Germinal center (tissue), 1 donor: Measurements from ENCODE around the gene SEMA5A.

Experiments used
- DNase-seq: peaks from one replicate; pipeline ENCODE4 v3.0.0; 2012; ENCODE audit warnings: mixed read lengths, low spot score

Gene SEMA5A

DNA sequence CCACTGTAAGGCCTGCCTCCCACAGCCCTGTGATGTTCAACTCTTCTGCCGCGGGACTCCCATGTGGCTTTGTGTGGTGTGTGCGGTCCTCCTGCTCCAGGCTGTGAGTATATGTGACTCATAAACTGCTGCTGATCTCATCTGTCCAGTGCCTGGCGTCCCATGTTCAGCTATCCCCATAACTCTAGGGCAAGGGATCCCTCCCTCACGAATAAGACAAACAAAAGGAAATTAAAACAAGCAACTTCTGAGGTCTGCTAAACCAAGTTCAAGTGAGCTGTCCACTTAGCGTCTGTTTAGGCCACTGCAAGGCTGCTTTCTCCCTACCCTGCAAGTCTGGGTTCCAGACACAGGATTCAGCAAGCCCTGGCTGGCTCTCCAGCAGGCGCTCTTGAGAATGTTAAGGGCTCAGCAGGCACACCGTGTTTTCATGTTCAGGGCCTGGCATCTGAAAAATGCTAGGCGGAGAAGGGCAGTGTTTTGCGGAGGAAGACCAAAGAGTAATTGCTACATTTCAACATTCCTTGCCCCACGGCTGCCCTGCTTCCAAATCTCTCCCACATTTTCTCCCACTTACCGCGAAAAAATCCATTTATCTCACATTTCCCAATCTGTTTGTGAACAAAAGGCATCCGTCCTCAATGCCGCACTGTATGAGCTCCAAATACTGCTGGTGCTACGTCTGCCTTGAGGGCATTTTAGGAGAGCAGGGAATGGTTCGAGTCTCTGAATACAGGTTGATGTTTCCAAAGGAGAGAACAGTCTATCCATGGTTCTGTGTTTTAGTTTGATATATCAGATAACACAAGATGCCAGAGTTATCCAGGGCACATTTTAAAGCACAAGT is 280.2 kb downstream of the SEMA5A start:
- DNase-seq = no peak

DNA sequence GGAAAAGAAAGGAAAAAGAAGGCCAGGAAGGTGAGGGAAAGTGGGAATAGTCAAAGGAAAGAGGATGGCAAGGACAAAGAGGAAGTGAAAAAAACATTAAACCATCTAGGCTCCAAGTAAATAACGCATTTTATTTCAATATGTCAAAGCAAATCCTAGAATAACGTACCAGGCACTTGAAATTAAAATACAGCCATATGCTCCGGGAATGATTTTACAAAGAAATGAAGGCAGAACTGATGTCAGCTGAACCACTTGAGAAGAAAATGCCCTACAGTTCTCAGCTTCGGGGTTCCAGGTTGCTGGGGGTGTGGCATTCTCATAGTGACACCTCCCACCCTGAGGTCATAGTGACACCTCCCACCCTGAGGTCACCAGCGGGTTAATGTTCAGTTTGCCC is 281.6 kb downstream of the SEMA5A start:
- DNase-seq = no peak

DNA sequence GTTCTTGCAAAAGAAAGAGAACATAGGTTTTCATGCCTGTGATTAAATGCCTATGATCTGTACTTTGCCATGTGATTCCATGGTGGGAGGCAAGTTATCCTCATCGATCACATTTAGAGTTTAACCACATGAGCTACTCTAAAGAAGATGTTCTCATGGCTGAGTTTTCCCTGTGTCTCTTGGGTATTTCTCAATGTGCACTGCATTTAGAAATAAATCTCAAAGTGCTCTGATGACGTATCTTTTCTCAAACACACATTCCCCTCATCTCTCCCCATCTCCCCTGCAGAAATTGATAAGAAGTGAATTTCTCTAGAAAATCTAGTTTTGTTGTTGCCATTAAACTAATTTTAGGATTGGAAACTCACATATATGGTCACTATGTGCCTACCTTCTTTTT is 282.2 kb downstream of the SEMA5A start:
- no peak for DNase-seq

DNA sequence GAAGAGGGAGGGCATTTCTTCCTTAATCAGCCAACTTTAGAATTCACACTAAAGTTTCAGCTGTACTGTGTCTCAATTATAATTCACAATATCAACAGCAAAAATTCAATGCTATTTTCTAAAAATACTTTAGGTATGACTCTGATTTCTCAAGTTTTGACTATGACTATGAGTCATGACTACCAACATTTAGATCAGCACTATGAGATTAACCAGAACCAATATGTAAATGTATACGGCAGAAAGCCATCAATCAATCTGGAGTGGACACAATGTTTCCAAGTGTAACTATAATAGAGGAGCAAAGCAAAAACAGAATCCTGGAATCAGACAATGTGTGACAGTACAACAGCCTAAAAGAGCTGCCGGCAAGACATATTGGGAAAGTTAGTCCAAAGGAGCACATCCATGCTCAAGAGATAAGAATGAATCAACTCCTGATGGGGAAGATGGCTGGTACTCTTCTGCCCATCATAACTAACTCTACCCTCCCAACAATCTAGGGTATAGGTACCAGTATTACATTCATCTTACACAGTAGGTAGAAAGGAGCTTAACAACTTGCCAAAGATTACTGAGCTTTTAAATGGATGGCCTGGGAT is 294.4 kb downstream of the SEMA5A start:
- DNase-seq = no peak

GRCh38 chr5:9249231-9249630 is 296.6 kb downstream of the SEMA5A start:
- no peak for DNase-seq

DNA sequence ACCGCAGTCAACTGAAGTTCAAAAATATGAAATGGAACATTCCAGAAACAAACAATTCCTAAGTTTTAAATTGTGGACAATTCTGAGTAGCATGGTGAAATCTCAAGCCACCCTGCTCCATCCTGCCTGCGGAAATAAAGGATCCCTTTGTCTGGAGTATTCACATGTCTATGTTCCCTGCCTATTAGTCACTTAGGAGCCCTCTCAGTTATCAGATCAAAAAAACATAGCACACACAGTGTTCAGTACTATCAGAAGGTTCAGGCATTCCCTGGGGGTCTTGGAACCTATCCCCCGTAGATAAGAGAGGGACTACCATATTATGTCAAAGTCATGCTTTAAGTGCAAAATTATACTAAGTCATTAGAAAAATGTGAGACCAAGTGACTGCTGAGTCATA is 300.8 kb downstream of the SEMA5A start:
- no peak for DNase-seq

DNA sequence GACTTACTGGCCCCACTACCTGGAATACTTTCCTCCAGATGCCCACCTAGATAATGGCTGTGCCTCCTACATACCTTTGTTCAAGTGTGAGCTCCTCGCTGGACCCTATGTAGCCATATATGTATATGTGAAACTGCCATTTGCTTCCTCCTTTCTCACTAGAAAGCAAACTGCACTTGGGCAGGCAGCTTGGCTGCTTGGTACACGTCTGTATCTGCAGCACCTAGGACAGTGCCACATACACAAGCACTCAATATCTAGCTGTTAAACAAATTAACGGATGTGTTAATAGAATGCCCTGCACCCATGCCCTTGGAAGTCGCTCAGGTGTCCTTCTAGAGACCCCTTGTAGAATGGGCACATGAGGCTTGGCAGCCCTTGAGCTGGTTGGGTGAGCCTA is 301.5 kb downstream of the SEMA5A start:
- DNase-seq = no peak

GRCh38 chr5:9241479-9242305 is 304.2 kb downstream of the SEMA5A start:
- DNase-seq = no peak

GRCh38 chr5:9240431-9240830 is 305.4 kb downstream of the SEMA5A start:
- DNase-seq = no peak

- DNase-seq = no peak
Measured at GRCh38 chr5:9239626-9240025, 306.2 kb downstream of the SEMA5A start.

DNA sequence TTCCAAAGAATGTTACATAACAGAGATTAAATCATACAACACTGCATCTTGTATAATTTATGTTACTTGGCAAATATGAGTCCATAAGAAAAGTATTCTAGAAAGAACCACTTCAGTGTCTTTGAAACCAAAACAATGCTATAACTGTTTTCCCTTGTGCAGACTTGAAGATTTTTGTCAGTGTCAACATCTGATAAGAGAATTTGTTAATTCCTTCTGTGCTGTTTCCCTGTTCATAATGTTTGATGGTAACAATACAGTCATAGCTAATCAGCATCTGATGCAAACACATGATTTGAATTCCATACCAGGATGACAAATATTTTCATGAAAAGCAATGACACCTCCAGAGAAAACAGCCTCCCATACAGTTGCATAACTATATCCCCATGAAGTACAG is 306.8 kb downstream of the SEMA5A start:
- no peak for DNase-seq

DNA sequence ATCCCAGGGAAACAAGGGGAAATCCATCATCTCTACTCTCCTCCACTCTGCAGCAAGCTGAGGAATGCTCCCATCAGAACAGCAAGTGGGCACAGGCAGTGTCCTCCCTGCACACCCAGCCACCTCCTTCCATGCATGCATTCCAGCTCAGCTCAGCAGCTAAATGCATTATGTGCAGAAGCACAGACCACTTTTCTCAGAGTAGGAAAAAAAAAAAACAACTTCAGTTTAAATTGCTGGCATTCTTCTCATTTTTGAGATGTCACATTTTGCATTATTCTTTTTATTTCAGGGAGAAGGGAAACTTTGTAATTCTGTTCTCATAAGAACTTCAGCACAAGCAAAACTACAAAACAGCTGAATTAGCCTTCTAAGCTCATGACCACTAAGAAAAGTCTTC is 312.2 kb downstream of the SEMA5A start:
- no peak for DNase-seq

DNA sequence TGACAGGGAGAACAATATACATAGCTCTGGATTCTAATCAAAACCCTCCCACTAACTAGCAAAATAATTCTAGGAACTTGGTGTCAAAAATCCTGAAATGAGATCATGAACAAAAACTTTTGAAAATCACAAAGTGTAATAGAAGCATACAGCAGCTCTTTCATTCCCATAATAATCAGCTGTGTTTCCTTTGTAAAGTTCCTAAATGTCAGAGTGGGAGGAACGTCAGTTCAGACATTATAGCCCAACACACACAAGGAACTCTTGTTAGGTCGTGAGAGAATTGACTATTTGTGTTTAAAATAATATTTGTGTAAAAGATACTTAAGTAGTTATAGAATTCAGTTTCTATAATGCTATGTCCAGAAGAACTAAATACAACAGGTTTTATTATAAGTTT is 312.8 kb downstream of the SEMA5A start:
- DNase-seq = no peak

- no peak for DNase-seq
Measured at GRCh38 chr5:9231842-9232241, 314.0 kb downstream of the SEMA5A start.

DNA sequence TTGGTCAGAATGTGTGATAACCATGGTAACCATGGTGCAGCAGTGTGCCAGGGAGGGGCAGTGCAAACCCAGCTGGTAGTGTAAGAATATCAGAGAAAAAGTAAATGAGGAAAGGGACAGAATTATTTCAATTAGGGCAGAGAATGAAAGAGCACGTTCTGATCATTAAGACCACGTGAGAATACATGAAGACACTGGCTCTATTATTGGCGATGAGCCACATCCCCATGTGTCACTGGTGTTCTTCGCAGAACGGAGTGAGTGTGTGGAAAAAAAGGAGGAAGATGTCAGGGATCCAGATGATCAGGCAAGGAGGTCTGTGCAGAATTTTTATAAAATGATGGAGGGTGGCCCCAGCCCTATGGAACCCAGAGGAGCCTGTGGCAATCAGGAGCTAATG is 315.5 kb downstream of the SEMA5A start:
- DNase-seq = no peak

- no peak for DNase-seq
Measured at GRCh38 chr5:9226016-9226536, 319.8 kb downstream of the SEMA5A start.

GRCh38 chr5:9222054-9222976 is 323.6 kb downstream of the SEMA5A start:
- no peak for DNase-seq

DNA sequence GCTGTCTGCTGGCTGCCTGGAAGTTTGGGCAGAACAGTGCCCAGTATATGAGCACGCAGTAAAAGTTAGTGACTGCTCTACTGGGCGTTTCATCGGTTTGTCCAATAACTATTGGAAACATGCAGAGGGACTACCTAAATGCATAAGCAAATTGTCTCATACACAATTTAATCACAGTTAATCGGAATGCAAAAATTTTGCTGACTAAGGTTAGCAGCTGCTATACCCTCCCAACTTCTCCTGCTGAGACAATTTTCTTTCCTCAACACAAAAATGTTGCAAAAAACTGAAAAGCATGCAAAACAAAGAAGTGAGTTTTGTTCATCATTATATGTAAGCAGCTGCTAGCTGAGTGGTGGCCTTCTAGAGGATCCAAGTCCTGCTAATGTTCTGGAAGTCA is 327.5 kb downstream of the SEMA5A start:
- DNase-seq = no peak

DNA sequence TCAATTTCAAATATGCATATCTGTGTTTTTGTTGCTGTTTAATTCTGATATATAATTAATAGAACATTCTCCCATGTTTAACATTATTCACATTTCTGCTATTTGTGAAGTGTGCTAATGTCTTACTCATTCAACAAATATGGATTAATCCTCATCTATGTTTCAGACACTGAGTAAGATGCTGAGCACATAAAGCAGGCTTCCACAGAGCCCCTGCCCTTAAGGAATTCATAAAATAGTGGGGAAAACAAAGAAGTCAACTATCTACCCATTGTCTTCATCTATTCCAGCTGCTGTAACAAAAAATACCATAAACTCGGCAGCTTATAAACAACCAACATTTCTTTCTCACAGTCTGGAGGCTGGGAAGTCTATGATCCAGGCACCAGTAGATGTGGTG is 333.3 kb downstream of the SEMA5A start:
- no peak for DNase-seq

DNA sequence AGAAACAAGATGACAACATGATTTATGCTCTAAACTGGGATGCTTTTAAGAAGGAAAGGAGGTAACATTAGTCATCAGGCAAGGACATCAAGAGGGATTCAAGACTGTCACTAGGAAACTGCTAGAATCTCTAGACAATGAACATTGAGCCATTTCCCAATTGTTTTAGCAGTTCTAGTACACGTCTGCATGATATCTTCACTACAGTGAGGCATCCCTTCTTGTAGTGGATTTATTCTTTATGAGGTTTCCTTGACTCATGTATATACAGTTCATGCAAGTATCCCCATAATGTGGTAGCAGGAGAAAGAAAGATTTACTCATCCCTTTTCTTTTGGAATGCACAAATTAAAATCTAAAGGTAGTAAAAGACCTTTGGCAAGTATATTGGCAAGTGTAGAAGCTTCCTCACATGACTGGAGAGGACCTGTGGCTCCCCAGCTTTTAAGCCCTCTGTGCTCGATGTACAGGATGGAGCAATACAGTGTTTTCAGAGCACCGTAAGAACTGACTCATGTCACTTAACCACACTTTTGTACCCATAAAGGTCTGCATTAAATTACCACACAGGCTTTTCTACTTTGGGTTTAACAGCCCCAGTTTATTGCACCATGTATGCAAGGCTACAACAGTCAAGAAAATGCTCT is 335.9 kb downstream of the SEMA5A start:
- DNase-seq = no peak

DNA sequence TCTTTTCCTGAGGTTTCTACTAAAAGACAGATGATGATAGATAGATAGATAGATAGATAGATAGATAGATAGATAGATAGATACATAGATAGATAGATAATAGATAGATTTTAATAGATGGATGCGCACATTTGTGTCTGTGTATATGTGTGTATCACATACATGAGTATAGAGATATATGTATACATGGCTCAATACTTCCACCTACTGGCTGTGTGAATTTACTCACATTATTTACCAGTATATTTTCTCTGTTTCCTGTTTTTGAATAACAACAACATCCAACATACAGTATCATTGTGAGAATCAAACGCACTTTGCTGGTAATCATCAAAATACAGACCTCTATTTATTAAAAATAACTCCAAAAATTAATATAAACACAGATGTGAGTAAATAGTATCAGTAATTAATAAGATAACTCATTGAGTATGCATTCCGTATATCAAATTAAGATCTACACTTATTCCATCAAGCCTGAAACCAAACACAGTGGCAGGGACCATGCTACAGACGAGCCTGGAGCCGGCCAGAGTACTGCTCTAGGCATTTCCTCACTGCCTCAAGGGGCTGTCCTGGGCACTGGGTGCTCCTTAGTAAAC is 338.0 kb downstream of the SEMA5A start:
- DNase-seq = peak; percentile 21
